HG03103 (cell line): Measurements from ENCODE around the gene ZNF750.
"Not testable (repeated sequence)": the region's sequence is repeated elsewhere in the genome, so short reads cannot be mapped to it uniquely, and the experiment has no call there.

ENCODE experiments used
- ATAC-seq: cut with Tn5 transposase; IDR thresholded peaks from one replicate; pipeline ENCODE4 v1.9.1; 2021; ENCODE audit warnings: low read depth; ENCODE audit not compliant: unreplicated experiment

ZNF750 gene

DNA sequence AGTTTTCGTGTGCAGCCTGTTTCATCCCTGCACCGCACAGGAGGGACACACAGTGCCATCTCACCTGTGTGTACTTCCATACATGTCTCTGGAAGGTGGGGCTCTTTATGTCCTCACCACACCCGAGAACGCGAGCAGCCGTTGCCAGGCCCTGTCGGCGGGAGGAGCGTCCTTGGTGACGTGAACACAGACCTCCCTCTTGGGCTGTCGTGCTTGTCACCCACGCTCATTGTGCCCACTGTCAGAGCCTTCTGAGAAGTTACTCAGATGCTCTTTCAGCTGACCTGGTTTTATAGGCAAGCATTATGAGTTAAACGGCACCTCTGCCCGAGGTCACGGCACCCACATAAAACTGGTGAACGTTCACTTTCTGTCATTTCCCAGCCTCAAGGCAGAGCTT is 40.2 kb downstream of the ZNF750 start:
- no peak for ATAC-seq

DNA sequence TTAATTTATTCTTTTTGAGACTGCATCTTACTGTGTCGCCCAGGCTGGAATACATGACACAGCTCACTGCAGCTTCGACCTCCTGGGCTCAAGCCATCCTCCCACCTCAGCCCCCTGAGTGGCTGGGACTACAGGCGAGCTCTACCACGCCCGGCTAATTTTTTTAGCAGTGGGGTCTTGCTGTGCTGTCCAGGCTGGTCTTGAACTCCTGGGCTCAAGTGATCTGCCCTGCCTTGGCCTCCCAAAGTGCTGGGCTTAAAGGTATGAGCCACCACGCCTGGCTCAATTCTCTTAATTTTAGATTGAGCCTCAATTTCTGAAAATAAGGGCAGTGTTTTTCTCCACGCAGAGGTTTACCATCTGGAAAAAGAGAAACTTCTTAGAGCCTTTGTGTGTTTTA is 41.1 kb downstream of the ZNF750 start:
- no peak for ATAC-seq

DNA sequence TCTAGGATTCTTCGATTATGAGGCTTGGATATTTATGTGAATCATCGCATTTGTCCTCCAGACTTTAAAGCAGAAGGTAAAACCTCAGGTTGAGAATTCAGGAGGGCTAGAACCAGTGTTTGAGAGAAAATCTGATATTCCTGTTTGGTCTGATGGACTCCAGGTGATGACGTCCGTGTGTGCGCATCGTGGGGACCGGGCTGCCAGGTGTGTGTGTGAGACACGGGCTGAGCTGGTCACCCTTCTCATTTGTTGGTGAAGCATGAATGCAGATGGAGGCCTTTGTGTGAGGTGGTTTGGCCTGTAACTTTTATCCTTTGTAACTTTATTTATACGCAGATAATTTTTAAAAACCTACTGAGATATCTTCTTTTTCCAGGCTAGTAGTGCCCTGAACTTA is 42.8 kb downstream of the ZNF750 start:
- ATAC-seq: no peak

DNA sequence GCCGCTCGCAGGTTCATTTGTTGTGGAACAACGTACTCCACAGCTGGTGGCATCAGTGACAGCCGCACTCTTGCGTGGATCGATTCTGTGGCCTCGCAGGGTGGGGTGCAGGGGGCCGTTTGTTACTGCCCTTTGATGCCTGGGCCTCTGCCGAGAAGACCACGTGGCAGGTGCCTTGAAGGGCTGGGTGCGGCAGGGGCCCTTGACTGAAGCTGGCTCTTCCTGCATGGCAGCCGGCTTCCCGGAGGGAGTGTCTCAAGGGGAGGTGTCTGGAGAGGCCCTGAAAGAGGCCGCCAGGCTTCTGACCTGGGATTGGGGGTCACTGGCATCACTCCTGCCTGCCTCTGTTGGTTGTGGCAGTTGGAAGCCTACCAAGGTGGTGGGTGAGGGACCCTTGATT is 44.2 kb downstream of the ZNF750 start:
- ATAC-seq: no peak

DNA sequence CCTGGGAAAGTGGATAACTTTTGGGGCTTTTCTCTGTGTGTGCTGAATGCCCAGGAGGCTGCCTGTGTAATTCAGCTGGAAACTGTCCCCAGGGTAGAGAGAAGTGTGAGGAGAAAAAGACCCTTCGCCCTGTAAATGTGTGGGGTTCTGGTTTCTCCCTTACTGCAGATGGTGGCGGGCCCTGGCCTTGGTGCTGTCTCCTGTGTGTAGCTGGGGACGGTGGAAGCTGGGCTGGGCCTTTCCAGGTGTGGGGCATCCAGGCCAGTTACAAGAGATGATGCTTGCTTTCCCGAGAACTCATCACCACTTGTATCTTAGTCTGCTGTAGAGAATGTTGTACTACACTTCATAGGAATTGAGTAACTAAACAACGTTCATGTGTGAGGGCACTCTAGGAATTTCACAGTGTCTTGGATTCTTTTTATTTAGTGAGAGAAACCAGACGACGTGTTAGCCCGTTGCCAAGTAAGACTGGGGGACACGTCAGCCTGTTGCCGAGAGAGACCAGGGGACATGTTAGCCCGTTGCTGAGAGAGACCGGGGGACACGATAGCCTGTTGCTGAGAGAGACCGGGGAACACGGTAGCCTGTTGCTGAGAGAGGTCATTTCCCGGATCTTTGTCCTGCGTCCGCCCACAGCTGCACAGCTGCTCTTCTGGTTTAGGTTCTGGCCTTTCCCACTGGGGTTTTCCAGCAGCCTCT is 44.9 kb downstream of the ZNF750 start:
- no peak for ATAC-seq

DNA sequence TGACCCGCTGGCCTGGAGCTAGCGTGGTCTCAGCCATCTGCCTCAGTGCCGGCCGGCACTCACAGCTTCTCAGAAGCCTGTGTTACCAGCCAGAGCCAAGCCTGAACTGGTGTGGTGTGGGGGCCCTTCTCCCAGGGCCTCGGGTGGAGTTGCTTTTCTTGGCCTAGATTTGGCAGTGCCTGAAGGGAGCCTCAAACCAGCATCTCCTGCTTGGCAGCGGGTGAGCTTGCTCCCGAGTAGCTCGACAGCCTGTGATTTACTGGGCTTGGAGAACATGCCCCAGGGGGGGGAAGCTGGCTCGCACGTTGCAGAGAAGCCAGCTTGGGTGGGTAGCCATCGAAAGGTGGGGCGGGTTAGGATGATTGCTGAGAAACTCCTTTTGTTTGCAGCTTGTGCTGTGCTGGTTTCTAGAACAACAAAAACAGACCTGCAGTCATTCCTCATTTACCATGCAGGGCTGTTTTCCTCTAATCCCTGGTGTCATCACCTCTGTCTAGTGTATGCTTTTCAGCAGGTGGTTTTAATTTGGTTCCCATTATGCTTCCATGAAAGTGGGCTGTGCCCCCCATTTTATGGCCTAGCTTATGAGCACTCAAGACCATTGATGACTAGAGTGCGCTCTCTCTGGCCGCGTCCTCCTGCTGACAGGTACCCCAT is 45.7 kb downstream of the ZNF750 start:
- no peak for ATAC-seq

DNA sequence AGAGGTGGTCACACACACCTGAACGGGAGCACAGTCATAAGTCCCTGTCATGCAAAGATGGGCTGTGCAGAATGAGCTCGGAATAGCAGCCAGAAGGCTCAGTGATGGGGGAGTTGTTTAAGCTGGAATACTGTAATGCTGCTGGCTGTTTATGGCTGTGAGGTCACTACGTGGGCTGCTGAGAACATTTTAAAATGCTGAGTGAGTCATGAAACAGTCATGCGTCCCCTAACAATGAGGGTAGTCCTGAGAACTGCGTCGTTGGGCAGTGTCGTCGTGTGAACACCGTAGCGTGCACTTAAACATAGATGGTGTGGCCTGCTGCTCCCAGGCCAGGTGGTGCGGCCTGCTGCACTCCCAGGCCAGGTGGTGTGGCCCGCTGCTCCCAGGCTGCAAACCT is 48.3 kb downstream of the ZNF750 start:
- ATAC-seq: no peak

DNA sequence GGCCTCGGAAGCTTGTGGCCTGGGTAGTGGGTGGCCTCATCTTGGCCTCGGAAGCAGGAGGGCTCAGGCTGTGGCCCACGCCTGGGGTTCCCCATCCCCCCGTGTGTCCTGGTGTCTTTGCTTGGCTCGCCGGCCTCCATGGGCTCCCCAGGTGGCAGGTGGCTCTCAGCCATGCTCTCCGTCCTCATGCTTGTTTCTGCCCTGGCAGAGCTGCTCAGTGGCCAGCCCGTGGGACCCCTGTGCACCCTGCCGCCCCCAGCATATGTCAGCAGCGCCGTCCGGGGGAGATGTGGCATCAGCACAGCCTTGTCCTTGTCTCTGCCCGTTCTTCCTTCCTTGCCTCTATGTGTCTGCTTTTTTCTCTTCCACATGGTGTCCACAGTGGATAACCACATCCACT is 49.4 kb downstream of the ZNF750 start:
- no peak for ATAC-seq

DNA sequence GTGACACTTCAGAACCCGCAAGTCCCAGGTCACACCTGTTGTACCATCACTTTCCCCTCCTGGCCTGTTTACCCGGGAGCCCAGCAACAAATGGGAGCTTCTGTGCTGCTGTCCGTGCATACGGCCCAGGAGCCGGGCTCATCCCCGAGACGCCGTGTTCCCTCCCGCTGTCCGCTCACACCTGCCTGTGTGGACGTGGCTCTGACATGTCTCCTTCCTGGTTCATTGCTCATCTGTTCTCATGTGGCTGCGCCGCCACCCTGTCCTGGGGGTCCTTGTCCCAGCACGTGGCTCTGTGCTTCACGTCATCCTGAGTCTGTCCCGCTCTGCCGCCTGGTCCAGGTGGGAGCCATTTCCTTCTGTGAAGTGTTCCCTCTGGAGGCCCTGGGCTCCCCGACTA is 50.0 kb downstream of the ZNF750 start:
- ATAC-seq: no peak

DNA sequence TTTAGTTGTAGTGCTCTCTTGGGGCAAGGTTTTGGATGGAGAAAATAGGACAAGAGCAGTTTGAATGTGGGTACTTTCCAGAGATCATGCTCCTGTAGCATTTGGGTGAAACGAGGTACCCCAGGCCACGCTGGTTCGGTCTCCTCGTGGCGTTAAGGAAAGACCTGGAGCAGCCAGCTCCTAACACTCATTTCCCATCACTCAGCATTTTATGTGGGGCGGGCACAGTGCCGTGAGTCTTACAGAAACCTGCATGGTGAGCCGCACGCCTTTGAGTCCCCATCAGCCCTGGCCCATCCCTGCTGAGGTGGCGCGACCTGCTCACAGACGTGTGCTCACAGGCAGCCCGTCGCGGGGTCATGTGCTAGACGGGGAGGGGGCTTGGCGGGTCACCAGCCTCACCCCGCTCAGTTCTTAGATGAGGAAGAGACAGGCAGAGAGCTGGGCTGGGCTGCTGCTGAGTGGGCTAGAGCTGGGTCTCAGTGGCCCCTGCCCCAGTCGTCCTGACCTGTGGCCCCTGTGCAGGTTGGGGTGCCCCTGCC is 50.7 kb downstream of the ZNF750 start:
- ATAC-seq: no peak

DNA sequence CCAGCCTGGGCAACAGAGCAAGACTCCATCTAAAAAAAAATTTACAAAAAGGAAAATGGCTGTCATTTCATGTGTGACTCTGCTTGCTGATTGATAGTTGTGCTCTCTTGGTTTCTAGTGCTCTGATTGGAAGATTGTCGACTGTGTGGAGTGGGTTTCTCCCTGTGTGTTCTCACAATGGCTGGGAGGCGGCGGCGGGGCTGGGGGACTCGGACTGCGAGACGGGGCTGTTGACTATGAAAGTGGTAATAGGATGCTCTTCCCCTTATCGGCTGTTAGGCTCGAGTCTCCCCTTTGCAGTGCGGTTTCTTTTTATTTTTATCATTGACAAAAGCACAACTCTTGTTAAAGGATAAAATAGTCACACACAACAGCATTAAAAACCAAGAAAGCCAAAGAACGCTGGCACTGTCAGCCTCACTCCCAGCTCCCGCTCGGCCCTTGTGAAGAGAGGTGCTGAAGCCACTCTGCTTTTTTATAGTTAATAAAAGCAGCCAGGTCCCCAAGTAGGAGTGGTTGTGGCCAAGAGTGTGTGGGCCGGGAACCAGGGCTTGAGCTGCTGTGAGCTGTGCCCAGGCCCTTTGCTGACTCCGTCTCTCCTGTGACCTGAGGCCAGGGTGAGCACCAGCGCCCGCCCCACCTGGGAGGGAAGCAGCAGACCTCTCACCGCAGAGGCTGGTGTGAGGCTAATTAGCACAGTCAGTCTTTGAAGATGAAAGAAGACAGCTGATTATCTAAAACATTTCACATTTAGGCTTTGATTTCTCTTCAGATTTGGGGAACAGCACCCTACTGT is 51.4 kb downstream of the ZNF750 start:
- ATAC-seq: no peak

DNA sequence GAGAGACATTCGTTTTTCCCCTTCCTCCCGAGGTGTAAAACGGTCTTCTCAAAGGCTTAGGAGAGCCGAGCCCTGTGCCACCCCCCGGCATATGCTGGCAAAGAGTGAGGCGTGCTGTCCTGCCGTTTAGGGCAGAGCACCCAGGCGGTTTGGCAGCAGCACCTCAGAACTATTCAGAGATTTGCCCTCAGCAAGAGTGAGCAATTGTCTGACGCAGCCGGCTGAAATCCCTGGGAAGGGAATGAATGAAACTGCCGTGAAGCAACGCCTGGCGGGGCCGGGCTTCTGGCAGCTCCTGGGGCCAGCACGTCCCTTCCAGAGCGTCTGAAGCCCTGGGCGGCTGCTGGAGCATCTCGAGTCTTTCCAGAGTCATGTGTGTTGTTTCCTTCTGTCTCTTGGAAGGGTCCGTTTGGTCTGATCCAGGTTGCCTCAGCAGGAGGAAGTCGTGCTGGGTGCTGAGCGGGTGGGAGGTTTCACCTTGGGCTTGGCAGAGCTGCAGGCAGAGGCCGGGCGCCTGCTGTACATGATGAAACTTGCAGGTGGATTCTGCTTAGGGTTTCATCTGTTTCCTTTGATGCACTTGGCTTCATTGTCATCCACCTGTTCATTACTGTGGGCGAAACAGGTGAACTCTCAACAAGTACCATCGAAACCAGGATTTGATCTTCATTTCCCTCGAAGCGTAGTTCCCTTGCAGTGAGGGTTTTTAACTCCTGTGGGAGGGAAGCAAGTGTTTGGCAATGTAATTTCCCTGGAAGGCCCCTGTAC is 52.6 kb downstream of the ZNF750 start:
- ATAC-seq: no peak

DNA sequence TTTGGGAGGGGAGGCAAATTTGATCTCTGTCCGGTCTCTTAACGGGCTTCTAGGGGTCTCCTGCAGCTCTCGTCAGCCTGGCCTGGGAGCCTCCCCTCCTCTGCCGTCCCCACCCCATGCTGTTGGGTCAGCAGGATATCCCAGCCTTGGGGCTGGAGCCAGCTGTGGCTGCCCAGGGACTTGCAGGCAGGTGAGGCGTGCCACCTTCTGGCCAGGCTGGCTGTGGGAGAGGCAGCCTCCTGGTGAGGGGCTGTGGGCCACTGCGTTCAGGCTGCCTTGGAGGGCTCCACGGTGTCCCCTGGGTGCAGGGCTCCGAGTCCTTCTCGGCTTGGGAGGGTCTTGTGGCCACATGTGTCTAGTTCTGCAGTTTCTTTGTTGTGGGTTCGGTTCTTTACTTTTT is 53.4 kb downstream of the ZNF750 start:
- ATAC-seq: no peak

DNA sequence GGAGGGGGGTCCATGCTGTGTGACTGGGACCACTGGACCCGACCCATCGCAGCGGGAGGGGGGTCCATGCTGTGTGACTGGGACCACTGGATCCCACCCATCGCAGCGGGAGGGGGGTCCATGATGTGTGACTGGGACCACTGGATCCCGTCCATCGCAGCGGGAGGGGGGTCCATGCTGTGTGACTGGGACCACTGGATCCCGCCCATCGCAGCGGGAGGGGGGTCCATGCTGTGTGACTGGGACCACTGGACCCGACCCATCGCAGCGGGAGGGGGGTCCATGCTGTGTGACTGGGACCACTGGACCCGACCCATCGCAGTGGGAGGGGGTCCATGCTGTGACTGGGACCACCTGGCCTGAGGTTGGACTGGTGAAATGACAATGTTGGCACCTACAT is 54.2 kb downstream of the ZNF750 start:
- ATAC-seq: not testable (repeated sequence)

DNA sequence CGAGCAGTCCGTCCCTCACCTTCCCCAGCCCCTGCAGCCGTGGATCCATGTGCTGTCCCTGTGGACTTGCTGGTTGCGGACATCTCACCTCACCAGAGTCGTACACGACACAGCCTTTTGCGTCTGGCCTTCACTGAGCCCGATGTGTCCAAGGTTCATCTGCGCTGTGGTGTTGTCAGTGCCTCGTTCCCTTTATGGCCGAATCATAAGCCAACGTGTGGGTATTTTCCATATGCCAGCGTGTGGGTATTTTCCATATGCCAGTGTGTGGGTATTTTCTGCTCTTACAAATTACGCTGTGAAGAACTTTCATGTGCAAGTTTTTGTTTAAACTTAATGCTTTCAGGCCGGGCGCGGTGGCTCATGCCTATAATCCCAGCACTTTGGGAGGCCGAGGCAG is 56.3 kb downstream of the ZNF750 start:
- no peak for ATAC-seq

DNA sequence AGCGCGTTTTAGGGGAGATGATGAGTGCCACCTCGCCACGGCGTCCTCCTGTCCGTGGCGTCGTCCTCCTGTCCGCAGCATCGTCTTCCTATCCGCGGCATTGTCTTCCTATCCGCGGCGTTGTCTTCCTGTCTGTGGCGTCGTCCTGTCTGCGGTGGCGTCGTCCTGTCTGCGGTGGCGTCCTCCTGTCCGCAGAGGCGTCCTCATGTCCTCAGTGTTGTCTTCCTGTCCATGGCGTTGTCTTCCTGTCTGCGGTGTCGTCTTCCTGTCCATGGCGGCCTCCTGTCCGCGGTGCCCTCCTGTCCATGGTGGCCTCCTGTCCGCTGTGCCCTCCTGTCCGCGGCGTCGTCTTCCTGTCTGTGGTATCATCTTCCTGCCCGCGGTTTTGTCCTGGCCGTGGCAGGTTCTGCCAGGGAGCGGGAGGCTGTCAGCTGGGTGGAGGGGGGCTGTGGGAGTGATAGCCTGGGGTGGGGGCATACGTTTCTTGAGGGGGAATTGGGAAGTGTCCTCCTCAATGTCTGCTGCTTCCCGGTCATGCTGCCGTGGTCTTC is 57.1 kb downstream of the ZNF750 start:
- ATAC-seq: no peak

DNA sequence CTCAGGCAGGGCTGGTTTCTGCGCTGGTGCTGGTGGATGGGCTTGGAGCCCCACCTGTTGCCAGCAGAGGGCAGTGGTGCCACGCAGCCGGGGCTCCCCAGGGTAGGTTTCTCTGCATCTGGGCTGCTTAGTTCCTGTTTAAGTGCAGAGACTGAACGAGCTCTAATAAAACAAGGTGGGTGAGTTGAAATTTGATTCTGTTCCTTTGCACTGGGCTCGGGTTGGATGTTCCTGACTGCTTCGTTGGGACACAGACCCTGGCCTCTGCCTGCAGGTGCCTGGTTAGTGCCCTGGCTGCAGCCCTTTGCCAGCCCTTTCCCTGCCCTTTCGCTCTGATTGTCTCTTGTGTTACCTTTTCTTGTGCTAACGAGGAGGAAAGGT is 57.9 kb downstream of the ZNF750 start:
- no peak for ATAC-seq

DNA sequence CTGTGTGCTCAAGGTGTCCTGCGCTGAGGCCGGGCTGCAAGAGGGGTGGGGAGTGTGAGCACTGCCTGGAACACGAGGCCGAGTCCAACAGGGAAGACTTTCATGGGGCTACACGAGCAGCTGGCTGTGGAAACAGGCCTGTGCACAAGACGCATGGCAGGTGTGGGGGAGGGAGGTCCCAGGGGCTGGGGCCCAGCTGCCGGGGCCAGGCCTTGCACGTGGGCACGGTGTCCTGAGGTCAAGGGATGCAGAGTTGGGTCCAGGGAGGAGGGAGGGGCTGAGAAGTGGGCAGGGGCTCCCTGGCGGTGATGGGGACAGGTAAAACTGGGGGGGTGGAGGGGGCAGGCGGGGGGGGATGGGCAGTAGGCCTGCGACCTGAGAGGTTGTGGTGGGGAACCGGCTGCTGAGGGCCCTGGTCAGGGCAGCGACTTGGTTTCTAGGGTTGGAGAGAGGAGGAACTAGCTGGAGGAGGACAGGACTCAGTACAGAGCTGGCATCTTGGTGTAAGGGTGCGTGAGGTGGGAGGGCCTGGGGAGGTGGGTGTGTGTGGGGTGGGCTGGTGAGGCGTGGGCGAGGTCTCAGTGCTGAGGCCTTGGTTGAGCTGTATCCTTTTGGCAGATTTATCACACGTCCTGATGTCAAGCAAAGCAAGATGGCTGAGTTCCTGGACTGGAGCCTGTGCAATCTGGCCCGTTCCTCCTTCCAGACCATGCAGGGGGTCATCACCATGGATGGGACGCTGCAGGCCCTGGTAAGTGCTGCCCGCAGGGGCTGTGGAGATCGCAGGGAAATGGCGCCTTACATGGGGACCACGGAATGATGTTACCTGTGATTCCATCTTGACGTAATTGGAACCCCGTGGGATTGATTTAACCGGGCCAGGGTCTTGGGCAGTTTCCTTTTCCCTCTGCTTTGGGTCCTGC is 58.6 kb downstream of the ZNF750 start:
- no peak for ATAC-seq

DNA sequence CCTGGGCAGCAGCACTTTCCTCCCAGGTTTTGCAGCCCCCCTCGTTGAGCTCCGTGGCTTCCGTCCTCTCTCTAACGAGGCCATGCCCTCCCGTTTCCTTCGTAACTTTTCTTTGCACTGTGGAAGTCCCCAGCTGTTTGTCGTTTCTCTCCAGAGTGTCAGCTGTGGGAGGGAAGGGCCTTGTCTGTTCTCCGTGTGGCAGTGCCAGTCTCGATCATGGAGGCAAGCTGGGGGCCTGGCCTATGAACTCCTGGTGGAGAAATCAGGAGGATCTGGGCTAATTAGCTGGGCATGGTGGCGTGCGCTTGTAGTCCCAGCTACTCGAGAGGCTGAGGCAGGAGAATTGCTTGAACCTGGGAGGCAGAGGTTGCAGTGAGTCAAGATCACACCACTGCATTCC is 59.6 kb downstream of the ZNF750 start:
- no peak for ATAC-seq
